ENCODE data around the gene CCDC87.

CCDC87 gene

GRCh38 chr11:66581261-66581660, 11.6 kb downstream of the CCDC87 start:
- no peak for DNase-seq (ENCODE audit: low spot score)
- no peak for FAIRE-seq

DNA sequence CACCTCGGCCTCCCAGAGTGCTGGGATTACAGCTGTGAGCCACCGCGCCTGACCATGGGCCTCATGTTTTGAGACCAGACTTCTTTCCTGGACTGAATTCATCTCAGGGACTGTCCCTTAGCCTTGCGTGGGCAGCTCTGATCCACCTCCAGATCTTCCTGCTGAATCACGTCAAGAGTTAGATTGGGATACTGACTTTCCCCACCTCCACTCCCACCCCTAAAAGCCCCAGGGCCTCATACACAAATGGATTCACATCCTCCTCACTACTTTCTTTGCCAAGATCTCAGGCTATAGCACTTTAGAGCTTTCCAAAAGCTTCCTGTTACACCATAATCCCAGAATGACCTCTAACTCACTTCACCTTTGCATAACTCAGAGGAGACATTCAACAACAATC, 12.1 kb downstream of the CCDC87 start:
- DNase-seq (ENCODE audit: low spot score) (no peak), FAIRE-seq (no peak)

GRCh38 chr11:66579017-66579606, 13.8 kb downstream of the CCDC87 start:
- peak; percentile 13 for DNase-seq (ENCODE audit: low spot score)
- no peak for FAIRE-seq

- no peak for DNase-seq (ENCODE audit: low spot score)
- no peak for FAIRE-seq
These were observed 22.0 kb downstream of the CCDC87 start for GRCh38 chr11:66570850-66571180.

- no peak for FAIRE-seq
- no peak for DNase-seq (ENCODE audit: low spot score)
These were observed 22.6 kb downstream of the CCDC87 start for GRCh38 chr11:66570079-66570849.

- DNase-seq (ENCODE audit: low spot score), result no peak
- FAIRE-seq, result no peak
These were observed 23.8 kb downstream of the CCDC87 start for GRCh38 chr11:66569076-66569475.

- FAIRE-seq, result no peak
- DNase-seq (ENCODE audit: low spot score), result no peak
These were observed 24.5 kb downstream of the CCDC87 start, which contains the start of gene CTSF for GRCh38 chr11:66568124-66568916. Gene CTSF, minus strand, starts transcription at chr11:66568606. Its CDS starts 120 bp downstream, at chr11:66568486.

- DNase-seq (ENCODE audit: low spot score) (no peak), FAIRE-seq (no peak)
These were observed 25.1 kb downstream of the CCDC87 start for GRCh38 chr11:66567787-66568123.

DNA sequence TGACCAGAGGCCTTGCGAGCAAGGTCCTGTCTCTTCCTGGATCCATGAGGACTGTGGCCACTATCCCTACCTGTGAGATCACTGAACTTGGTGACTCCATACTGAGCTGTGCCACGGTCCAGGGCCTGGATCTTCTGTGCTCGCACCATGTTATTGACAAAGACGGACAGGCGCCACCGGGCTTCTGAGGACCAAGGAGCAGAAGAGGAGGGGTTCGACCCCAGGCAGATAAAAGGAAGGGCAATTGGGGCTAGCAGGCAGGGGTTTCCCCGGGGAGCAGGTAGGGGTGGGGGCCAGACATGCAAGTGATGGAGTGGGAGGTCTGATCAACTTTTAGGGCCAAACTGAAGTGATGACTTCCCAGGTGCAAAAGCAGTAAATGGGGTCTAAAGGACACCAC, 26.6 kb downstream of the CCDC87 start:
- DNase-seq (ENCODE audit: low spot score) (no peak), FAIRE-seq (no peak)

DNA sequence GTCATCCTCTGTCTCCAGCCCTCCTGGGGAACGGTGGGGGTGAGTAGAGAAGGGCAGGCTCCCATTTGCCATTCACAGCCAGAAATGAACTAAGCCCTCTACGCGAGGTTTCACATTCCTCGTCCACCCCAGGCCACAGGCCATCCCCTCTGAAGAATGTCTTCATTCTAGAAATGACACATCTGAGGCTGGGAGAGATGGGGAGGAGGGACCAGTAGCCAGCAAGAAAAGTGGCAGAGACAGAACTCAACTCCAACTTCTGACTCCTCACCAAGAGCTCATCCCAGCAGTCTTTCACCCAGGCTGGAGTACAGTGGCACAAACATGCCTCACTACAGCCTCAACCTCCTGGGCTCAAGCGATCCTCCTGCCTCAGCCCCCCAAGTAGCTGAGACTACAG, 27.9 kb downstream of the CCDC87 start:
- FAIRE-seq (no peak), DNase-seq (ENCODE audit: low spot score) (no peak)

- no peak for DNase-seq (ENCODE audit: low spot score)
- no peak for FAIRE-seq
These were observed 28.3 kb downstream of the CCDC87 start for GRCh38 chr11:66564538-66564937.

DNA sequence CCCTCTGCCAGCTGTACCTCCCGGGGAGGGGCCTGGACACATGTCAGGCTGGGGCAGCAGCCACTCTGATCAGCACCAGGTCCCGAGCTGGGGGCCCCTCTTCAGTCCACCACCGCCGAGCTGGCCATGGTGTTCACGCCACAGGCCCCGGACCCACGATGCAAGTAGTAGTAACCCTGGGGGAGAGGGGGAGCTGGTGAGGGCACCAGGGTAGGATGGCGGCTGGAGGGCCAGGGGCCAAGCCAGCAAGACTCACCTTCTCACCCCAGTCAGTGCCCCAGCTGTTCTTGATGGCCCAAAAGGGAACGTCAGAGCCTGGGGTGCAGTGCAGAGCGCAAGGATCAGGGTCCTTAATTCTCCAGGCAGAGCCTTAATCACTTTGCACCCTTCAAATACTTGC, 29.0 kb downstream of the CCDC87 start:
- FAIRE-seq, result no peak
- no peak for DNase-seq (ENCODE audit: low spot score)

DNA sequence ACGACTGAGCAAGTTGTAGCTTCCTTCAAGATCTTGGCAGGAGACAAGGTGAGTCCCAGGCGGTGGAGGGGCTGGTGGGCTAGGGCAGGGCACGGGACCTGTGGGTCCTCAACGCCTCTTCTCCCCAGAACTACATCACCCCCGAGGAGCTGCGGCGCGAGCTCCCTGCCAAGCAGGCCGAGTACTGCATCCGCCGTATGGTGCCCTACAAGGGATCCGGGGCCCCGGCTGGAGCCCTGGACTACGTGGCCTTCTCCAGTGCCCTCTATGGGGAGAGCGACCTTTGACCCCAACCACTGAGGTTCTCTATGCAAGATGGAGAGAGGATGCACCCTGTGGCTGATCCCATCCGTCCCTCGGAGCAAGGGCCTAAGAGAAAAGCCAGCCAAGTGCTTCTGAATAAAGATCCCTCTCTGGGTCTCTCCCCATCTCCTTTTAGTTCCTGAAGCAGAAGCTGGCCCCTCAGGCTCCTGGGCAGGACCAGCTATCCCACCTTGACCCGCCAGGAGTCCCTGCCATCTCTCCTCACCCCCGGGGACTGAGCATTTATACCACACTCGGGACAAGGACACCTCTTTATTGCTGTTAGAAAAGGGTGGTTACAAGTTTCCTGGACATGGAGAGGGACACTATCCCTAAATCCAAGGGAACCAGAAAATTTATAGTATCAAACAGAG, 29.8 kb downstream of the CCDC87 start:
- DNase-seq (ENCODE audit: low spot score) (no peak), FAIRE-seq (no peak)

- DNase-seq (ENCODE audit: low spot score) (no peak), FAIRE-seq (no peak)
These were observed 30.6 kb downstream of the CCDC87 start for GRCh38 chr11:66562275-66562674.

- DNase-seq (ENCODE audit: low spot score) (no peak), FAIRE-seq (no peak)
These were observed 31.0 kb downstream of the CCDC87 start for GRCh38 chr11:66561975-66562248.

GRCh38 chr11:66561178-66561974, 31.5 kb downstream of the CCDC87 start:
- DNase-seq (ENCODE audit: low spot score) (no peak), FAIRE-seq (no peak)

DNA sequence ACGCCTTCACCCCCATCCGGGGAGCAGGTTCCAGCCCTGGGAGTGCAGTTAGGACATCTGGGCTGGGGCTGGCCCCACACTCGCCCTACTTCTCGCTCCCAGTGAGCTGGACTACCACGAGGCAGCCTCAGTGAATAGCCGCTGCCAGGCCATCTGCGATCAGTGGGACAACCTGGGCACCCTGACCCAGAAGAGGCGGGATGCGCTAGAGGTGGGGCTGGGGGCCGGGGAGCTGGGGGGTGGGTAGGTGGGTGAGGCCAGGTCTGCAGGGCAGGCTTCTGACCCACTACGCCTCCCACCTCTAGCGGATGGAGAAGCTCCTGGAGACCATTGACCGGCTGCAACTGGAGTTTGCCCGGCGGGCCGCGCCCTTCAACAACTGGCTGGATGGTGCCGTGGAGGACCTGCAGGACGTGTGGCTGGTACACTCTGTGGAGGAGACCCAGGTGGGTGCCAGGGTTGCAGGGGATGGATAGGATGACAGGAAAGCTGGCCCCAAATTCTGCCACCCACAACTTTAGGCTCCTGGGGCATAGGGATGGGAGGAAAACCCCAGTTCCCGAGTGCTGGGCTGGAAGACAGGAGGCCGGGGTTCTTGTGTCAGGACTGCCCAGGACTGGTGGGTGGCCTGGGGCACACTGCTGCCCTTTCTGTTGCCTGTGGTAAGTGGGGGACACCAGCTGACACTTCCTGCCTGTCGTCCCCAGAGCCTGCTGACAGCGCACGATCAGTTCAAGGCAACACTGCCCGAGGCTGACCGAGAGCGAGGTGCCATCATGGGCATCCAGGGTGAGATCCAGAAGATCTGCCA, 32.8 kb downstream of the CCDC87 start:
- no peak for FAIRE-seq
- DNase-seq (ENCODE audit: low spot score), result no peak

- no peak for FAIRE-seq
- no peak for DNase-seq (ENCODE audit: low spot score)
These were observed 33.6 kb downstream of the CCDC87 start for GRCh38 chr11:66559142-66559865.

DNA sequence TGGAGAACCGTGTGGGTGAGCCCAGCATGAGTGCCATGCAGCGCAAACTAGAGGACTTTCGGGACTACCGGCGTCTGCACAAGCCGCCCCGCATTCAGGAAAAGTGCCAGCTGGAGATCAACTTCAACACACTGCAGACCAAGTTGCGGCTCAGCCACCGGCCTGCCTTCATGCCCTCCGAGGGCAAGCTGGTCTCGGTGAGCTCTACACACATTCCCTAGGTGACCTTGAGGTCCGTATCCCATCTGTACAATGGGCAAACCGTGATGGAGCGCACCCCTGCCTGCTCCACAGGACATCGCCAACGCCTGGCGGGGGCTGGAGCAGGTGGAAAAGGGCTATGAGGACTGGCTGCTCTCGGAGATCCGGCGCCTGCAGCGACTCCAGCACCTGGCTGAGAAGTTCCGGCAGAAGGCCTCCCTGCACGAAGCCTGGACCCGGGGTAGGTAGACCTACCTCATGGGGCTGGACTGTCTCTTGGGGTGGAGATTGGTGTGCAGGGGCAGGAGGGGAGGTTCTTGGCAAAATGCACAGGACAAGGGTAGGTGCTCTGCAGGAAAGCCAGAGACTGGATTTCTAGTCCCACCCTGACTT, 35.0 kb downstream of the CCDC87 start:
- FAIRE-seq (no peak), DNase-seq (ENCODE audit: low spot score) (no peak)

DNA sequence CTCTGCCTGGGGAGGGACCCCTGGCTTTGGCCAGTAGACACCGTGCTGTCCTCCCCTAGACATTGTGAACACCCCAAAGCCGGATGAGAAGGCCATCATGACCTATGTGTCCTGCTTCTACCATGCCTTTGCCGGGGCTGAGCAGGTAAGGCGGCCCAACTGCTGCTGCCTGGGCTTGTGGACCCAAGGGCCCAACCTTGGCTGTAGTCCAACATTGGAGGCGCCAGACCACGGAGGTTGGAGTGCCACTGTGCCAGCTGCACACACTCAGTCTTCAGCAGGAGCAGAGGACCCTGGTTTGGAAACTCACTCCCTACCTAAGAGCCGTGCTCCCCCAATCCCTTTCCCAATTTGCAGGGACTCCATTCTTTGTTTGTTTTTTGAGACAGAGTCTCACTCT, 36.8 kb downstream of the CCDC87 start:
- DNase-seq (ENCODE audit: low spot score) (no peak), FAIRE-seq (no peak)
